ENCODE measurements around the gene TRAPPC14.

Gene TRAPPC14

GRCh38 chr7:100132697-100133151 is 25.8 kb downstream of the TRAPPC14 start (continued):
- no peak for TF ChIP-seq ZNF157 (tag by site-specific recombination; IDR thresholded peaks at IDR 0.05)
- no peak for TF ChIP-seq ZNF184 (tag by site-specific recombination; IDR thresholded peaks at IDR 0.05)
- no peak for TF ChIP-seq ZNF791 (tag by site-specific recombination; IDR thresholded peaks at IDR 0.05)
- no peak for TF ChIP-seq ZFP3 (tag by site-specific recombination; IDR thresholded peaks at IDR 0.05; ENCODE audit: low read depth)
- TF ChIP-seq, protein P1, sequence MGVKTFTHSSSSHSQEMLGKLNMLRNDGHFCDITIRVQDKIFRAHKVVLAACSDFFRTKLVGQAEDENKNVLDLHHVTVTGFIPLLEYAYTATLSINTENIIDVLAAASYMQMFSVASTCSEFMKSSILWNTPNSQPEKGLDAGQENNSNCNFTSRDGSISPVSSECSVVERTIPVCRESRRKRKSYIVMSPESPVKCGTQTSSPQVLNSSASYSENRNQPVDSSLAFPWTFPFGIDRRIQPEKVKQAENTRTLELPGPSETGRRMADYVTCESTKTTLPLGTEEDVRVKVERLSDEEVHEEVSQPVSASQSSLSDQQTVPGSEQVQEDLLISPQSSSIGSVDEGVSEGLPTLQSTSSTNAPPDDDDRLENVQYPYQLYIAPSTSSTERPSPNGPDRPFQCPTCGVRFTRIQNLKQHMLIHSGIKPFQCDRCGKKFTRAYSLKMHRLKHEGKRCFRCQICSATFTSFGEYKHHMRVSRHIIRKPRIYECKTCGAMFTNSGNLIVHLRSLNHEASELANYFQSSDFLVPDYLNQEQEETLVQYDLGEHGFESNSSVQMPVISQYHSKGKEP (tag by site-specific recombination; IDR thresholded peaks at IDR 0.05) = no peak
- TF ChIP-seq ZBTB17 (tag by site-specific recombination; IDR thresholded peaks at IDR 0.05) = peak; percentile 90
- TF ChIP-seq, protein P2, sequence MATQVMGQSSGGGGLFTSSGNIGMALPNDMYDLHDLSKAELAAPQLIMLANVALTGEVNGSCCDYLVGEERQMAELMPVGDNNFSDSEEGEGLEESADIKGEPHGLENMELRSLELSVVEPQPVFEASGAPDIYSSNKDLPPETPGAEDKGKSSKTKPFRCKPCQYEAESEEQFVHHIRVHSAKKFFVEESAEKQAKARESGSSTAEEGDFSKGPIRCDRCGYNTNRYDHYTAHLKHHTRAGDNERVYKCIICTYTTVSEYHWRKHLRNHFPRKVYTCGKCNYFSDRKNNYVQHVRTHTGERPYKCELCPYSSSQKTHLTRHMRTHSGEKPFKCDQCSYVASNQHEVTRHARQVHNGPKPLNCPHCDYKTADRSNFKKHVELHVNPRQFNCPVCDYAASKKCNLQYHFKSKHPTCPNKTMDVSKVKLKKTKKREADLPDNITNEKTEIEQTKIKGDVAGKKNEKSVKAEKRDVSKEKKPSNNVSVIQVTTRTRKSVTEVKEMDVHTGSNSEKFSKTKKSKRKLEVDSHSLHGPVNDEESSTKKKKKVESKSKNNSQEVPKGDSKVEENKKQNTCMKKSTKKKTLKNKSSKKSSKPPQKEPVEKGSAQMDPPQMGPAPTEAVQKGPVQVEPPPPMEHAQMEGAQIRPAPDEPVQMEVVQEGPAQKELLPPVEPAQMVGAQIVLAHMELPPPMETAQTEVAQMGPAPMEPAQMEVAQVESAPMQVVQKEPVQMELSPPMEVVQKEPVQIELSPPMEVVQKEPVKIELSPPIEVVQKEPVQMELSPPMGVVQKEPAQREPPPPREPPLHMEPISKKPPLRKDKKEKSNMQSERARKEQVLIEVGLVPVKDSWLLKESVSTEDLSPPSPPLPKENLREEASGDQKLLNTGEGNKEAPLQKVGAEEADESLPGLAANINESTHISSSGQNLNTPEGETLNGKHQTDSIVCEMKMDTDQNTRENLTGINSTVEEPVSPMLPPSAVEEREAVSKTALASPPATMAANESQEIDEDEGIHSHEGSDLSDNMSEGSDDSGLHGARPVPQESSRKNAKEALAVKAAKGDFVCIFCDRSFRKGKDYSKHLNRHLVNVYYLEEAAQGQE (tag by site-specific recombination; IDR thresholded peaks at IDR 0.05) = no peak
- TF ChIP-seq SP7 (tag by site-specific recombination; IDR thresholded peaks at IDR 0.05) = peak; percentile 56; the same call in 1 of the 2 replicates
- no peak for TF ChIP-seq ZBTB1 (tag by site-specific recombination; IDR thresholded peaks at IDR 0.05)
- no peak for TF ChIP-seq ZNF530 (tag by site-specific recombination; IDR thresholded peaks at IDR 0.05; ENCODE audit: low read depth)
- TF ChIP-seq ZNF391 (tag by site-specific recombination; IDR thresholded peaks at IDR 0.05; ENCODE audit: borderline replicate concordance, low read depth) = peak; percentile 76; the same call in 1 of the 2 replicates
- TF ChIP-seq ZNF394 (tag by site-specific recombination; IDR thresholded peaks at IDR 0.05; ENCODE audit: borderline replicate concordance) = 0 out of 2 replicates have a peak, but pooled peaks have one; percentile 48
- no peak for TF ChIP-seq ZNF433 (tag by site-specific recombination; IDR thresholded peaks at IDR 0.05; ENCODE audit: low read depth)
- no peak for TF ChIP-seq MEIS1 (CRISPR knock-in tag; IDR thresholded peaks at IDR 0.05; ENCODE audit: borderline replicate concordance)
- TF ChIP-seq BCL6B (tag by site-specific recombination; IDR thresholded peaks at IDR 0.05) = no peak
- peak; percentile 16; the same call in 1 of the 2 replicates for TF ChIP-seq ZSCAN30 (tag by site-specific recombination; IDR thresholded peaks at IDR 0.05)
- TF ChIP-seq ZNF624 (tag by site-specific recombination; IDR thresholded peaks at IDR 0.05) = no peak
- no peak for TF ChIP-seq ZFP41 (tag by site-specific recombination; IDR thresholded peaks at IDR 0.05; ENCODE audit: borderline replicate concordance)
- TF ChIP-seq GLIS2 (tag by site-specific recombination; IDR thresholded peaks at IDR 0.05) = no peak
- no peak for TF ChIP-seq HOXD13 (CRISPR knock-in tag; IDR thresholded peaks at IDR 0.05; ENCODE audit: borderline replicate concordance)
- no peak for TF ChIP-seq WT1 (tag by site-specific recombination; IDR thresholded peaks at IDR 0.05)
- TF ChIP-seq, protein P3, sequence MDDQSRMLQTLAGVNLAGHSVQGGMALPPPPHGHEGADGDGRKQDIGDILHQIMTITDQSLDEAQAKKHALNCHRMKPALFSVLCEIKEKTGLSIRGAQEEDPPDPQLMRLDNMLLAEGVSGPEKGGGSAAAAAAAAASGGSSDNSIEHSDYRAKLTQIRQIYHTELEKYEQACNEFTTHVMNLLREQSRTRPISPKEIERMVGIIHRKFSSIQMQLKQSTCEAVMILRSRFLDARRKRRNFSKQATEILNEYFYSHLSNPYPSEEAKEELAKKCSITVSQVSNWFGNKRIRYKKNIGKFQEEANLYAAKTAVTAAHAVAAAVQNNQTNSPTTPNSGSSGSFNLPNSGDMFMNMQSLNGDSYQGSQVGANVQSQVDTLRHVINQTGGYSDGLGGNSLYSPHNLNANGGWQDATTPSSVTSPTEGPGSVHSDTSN (CRISPR knock-in tag; IDR thresholded peaks at IDR 0.05) = no peak
- no peak for TF ChIP-seq ZNF23 (tag by site-specific recombination; IDR thresholded peaks at IDR 0.05; ENCODE audit: borderline replicate concordance)
- no peak for TF ChIP-seq TRIM28 (IDR thresholded peaks at IDR 0.05; ENCODE audit: borderline replicate concordance, low read length)
- no peak for TF ChIP-seq SP2 (tag by site-specific recombination; IDR thresholded peaks at IDR 0.05)
- no peak for TF ChIP-seq PATZ1 (tag by site-specific recombination; IDR thresholded peaks at IDR 0.05)
- no peak for TF ChIP-seq YY2 (tag by site-specific recombination; IDR thresholded peaks at IDR 0.05)
- no peak for TF ChIP-seq GLI2 (tag by site-specific recombination; IDR thresholded peaks at IDR 0.05; ENCODE audit: borderline replicate concordance, low read depth)
- TF ChIP-seq ZFP69B (tag by site-specific recombination; IDR thresholded peaks at IDR 0.05) = 0 out of 2 replicates have a peak, but pooled peaks have one; percentile 20
- TF ChIP-seq ZNF610 (tag by site-specific recombination; IDR thresholded peaks at IDR 0.05; ENCODE audit: borderline replicate concordance) = no peak
- TF ChIP-seq GLI4 (tag by site-specific recombination; IDR thresholded peaks at IDR 0.05) = no peak

Measured in HEK293 (cell line).